RPMI8226 (cell line): ENCODE results near the gene TEAD4.

Experiments
- DNase-seq: peaks from one replicate; pipeline ENCODE4 v3.0.0-alpha.2; 2015

TEAD4 gene

DNA sequence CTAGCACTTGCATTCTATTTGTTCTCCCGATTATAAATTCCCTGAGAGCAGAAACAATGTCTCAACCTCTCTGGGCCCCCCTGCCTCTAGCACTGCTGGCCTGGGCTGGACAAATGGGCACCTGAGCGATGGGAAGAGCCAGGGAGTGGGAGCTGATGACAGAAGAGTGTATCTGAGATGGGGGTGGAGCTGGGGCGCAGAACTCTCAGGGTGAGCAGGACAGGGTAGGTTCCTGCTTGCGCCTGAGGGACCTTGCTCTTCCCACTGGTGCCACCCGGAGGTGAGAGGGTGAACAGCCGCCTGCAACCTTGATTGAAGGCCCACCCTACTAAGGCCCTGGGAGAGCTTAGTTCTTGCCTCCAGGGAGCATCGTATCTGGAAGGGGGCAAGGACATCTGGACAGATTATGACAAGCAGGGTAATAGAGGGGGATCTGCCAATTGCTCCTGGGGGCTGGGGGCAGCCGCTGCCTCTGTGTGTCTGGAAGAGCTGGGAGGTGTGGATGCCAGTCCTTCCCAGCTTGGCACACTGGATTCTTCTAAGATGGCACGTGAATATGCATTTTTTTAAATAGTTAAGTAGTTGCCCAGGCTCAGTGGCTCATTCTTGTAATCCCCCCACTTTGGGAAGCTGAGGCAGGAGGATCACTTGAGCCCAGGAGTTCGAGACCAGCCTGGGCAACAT lies 75.0 kb downstream of the TEAD4 start:
- DNase-seq: peak; percentile 44

DNA sequence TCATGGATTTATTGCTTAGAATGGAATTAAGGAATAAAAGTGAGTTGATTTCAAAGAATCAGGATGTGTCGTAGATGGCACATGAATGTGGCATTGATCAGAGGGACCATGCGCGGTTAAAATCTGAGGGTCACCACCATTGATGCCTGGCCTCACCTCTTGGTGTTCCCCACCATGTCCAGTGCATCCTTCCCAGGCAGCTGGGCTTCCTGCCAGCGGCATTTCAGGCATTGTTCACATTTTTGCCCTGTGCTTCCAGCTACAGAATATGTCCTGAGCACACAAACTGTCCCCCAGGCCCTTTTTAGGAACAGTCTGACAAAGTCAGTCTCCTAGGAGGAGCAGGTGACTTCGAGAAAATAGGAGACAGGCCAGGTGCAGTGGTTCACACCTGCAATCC lies 76.0 kb downstream of the TEAD4 start:
- no peak for DNase-seq

DNA sequence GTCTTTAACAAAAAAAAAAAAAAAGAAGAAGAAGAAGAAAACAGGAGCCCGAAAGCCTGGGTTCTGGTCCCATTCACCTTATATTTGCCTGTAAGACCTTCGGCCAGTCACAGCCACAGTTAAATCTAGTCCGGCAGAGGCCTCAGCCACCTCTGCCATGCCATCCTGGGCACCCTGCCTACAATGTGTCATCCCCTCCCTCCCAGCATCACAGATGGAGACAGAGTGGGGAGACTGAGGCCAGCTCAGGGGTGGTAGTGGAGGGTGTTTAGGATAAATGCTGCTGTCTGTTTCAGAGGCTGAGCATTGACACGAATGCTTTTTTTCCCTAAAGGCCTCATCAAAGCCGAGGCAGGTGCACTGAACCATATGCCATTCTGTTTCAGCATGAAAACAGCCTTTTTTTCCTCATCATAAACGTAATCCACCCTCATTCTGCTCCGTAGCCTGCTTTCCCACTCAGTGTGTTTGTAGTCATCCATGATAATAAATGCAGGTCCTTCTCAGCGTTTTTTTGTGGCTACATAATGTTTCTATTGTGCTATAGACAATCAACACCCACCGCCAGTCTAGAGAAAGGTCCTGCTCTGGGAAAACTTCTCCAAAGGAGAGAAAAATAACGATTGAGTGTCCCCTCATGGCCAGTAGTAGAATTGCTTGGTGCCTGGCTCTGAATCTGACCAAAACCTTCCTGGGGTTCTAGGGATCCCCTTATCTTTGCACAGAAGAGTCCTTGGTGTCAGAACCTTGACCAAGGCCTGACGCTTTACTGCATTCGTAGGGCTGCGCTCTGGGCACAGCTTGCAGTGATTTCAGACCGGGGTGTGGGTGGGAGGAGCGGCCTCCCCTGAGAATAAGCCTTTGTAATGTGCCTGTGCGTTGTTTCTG lies 76.9 kb downstream of the TEAD4 start:
- DNase-seq: no peak

DNA sequence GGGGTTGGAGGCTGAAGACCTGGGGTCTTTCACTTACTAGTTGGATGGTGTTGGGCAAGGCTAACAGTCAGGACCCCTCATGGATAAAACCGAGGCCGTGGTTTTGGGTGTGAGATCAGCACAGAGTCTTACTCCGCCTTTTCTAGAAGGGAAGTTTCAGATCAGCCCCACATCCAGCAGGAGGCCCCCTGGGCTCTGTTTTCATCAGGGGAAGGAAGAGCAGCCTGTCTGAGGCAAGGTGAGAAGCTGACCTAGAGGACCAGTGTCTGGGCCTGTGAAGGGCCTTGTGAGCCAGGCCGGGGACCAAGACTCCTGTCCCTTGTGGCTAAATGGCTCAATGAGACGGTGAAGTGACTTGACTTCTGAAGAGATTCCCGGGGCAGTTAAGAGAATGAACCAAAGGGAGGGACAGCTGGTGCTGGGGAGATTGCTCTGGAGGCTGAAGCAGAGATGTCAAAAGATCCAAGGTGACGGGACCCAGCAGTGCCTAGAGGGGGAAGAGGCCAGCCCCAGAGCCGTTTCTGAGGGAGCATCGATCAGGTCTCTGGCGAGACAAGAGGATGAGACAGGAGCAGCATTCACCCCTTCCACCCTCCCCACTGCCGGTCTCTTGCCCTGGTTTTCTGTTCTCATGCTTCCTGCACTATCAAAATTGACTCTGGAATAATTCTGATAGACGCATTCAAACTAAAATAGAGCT lies 77.9 kb downstream of the TEAD4 start:
- no peak for DNase-seq

DNA sequence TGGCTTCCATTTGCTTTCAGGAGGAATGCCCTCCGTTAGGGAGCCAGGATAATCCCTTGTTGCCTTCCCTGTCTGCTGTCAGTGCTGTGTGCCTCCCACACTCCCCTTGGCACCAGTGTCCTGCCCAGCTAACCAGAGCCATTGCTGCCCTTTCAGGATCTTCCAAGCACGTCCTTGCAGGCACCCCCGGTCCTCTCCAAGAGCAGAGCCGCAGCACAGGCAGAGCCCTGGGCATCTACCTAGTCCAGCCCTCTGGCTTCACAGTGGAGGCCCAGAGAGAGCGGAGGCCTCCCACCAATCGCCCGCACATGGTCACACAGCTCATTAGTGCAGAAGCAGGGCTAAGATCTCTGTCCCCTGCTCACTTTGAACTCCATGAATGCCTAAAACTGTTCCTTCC lies 79.0 kb downstream of the TEAD4 start:
- DNase-seq: no peak

DNA sequence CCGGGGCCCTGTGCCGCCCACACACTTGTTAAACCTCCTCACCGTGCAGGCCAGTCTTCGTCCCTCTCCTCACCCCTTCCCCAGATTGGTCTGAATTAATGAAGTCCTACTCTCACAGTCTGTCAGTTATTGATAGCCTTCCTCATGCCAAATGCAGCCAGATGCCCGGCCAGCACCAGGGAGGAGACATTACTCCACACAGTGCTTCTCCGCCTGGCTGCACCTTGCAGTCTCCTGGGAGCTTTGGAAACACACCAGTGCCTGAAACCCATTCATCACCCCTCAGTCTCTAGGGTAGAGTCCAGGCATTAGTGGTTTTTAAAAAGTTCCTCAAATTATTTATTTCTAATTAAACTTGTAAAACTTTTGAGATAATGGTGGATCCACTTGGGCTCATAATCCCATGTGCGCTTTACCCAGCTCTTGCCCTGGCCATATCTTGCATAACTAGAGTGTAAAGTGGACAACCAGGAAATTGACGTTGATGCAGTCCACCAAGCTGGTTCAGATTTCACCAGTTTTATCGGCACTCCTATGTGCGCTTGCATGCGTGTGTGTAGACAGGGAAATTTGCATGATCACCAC lies 79.8 kb downstream of the TEAD4 start:
- no peak for DNase-seq

DNA sequence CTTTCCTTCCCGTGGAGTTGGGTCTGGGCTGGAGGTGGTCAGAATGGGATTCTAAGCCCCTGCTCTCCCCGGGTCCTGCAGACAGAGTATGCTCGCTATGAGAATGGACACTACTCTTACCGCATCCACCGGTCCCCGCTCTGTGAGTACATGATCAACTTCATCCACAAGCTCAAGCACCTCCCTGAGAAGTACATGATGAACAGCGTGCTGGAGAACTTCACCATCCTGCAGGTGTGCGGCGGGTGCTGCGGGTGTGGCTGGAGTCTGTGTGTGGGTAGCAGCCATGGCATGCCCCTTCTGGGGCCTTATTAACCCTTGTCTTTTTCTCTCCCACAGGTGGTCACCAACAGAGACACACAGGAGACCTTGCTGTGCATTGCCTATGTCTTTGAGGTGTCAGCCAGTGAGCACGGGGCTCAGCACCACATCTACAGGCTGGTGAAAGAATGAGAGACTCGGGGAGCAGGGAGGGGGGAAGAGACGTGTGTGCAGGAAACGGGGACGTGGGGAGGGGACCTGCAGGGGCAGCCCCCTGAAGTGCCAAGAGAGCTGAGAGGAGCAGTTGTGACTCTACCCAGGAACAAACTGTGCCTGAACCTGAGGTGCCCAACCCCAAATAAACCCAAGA lies 80.9 kb downstream of the TEAD4 start:
- DNase-seq: no peak

DNA sequence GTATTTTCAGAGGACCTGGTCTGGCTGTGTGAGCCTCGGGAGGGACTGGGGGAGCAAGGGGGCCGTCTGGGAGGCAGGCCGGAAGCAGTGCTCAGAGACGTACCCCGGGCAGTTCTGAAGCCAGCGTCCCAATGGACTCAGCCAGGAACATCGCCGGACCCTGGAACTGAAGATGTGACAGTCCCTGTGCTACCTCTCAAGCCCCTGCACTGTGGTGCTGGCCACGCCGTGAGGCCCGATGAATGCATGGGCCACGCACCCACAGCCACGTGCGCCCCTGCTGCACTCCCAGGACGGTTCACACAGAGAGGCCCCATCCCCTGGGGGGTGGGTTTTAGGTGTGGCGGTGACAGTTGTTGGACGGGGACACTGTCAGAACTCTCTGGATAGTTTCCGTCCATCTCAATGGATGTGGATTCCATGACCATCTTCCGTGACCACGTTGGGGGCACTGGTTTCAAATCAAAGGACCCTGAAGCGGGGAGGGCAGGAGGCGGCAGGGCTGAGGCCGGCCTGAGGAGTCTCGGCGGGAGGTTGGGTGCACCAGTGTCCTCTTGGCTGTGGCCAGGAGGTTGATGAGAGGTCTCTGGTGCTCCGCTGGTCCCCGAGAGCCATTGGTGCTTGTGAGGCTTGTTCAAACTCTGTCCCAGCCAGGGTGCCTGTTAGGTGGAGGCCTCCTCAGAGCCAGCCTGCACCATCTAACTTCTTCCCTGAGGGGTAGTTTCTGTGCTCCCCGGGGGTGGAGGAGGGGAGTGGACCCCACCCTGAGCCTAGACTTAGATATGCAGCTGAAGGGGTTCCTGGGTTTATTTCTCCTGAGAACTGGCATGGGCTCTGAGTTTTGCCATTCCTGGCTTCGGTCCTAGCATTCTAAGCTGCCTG lies 81.7 kb downstream of the TEAD4 start:
- no peak for DNase-seq

DNA sequence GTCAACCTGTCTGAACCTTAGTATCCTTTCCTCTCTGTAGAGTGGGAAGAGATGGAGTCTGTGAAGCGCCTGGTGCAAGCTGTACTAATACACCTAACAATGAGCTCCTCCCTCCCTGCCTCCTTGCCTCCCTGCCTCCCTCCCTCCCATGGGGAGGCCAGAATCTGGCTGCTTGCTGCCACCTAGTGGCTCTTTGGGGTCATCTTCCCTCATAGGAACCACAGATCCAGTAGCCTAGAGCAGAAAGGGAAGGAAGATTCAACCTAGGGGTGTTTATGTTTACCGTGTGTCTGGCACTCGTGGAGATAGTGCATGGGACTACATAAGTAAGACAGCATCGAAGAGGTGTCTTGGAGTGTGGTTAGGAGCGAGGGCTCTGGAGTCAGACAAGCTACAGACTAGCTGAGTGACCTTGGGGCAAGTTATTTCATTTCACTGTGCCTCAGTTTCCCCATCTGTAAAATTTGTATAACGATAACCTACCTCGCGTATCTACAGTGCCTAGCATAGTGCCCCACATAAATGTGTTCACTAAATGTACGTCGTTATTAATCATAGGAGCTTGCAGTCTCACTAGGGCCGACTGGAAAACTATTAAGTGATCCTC lies 82.5 kb downstream of the TEAD4 start:
- DNase-seq: peak; percentile 83

DNA sequence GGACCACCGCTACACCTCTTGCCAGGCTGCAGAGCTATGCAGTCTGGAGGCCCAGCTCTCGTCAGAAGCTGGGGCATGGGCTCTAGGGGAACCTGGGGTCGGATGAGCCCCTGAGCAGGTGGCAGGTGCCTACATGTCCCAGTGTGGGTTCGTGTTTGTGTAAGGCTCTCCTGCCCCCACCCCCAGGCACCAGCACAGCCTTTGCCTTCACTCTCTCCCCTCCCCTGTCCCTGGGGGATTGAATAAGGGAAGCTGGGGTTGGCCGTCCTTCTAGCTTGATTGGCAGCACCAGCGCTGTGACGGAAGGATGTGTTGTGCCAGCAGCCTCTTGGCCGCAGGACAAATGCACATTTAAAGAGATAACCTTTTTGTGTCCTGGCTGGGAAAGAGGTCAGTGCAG lies 83.2 kb downstream of the TEAD4 start:
- no peak for DNase-seq

DNA sequence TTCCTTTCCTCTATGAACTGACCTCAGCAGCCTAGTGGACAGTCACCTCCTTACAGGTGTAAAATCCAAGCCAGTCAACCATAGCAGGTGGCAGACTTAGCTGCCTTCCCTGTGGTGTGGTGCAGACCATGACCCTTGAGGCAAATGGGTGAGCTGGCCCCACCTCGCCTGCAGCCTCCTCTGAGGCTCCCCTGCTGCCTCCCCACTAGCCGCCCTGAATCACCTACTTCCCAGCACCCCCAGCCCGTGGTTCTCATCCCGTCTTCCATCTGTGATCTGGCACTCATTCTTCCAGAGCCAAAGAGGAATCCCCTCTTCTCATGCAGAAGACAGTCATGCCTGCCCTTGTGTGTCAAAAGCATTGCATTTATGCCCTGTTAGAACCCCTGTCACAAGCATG lies 83.6 kb downstream of the TEAD4 start:
- no peak for DNase-seq

DNA sequence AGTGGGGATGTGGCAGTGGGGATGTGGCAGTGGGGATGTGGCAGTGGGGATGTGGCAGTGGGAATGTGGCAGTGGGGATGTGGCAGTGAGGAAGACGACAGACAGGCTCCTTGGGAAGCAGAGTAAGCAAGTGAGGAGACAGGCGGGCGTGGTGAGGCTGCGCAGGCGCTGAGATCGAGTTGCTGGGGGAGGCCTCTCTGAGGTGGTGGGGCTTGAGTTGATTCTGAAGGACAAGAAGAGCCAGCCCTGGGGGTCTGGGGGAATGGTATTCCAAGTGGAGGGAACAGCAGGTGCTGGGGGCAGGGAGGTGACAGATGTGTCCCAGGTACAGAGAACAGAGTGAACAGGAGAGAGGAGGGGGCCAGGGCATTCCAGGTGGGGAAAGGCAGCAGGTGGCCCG lies 84.2 kb downstream of the TEAD4 start:
- DNase-seq: no peak

DNA sequence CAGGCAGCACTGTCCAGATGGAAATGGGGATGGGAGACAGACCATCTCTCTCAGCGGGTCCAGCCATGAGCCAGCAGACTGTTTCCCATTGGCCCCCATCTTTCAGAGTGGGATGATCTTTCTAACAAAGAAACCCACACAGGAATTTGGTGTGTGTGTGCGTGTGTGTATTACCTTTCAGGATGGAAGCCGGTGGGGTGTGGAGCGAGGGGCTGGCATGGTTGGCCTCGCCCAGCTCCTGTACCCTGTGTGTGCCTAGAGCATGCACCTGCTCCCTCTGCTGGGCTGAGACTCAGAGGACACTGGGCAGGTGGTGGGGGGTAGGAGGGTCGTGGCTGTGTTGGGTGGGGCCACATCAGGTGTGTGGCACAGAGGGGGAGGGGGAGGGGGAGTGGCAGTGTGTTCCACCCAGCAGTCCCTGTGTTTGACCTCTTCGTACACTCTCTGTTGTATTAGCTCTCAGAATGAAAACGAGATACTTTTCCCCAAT lies 85.0 kb downstream of the TEAD4 start:
- DNase-seq: no peak

DNA sequence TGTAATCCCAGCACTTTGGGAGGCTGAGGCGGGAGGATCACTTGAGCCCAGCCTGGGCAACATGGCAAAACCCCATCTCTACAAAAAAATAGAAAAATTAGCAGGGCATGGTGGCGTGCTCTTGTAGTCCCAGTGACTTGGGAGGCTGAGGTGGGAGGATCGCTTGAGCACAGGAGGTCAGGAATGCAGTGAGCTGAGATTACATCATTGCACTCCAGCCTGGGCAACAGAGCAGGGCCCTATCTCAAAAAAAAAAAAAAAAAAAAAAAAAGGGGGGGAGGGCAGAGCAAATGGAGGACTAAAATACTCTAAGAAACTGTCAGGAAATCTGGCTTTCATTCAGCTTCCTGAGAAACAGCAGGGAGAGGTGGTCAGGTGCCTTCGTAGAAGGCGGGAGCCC lies 86.3 kb downstream of the TEAD4 start:
- DNase-seq: no peak

DNA sequence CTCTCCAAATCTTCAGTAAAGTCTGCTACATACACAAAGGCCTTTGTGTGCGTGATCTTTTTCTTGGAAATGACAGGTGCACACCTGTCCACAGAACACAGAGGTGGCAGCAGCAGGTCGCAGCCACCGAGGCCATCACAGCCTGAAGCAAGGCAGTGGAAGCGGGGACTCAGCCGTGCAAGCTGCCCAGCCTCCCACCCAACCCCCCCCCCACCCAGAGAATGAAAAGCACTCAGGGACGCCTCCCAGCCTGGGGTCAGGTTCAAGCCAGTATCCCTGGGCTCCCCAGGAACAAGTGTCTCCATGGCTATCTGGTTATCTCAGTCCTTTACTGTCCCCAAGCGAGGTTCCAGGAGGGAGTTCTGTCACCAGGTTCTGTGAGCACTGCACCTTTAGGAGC lies 86.8 kb downstream of the TEAD4 start:
- no peak for DNase-seq

DNA sequence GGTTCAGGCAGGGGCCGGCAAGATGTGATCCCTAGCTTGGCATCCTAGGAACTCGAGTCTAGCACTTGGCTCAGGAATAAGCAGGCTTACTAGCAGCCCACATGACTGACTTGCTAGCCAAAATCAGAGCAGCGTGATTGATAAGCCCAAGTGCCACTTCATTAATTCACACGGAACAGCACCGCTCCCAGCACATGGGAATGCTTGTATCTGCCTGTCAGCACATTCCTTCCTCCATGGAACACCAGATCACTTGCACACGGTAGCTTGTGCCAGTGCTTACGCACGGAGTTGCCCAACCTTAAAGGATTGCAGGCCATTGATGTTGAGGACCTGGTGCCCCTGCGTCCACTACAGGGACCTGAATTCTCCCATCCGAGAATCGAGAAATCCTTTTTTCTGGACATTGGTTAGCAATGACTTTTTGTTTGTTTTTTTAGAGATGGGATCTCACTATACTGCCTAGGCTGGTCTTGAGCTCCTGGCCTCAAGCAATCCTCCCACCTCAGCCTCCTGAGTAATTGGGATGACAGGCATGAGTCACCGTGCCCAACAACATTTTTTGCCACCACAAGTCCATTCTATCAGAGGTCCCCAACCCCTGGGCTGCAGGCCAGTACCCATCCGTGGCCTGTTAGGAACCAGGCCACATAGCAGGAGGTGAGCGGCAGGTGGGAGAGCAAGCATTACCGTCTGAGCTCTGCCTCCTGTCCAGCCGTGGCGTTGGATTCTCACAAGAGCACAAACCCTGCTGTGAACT lies 87.4 kb downstream of the TEAD4 start:
- no peak for DNase-seq

DNA sequence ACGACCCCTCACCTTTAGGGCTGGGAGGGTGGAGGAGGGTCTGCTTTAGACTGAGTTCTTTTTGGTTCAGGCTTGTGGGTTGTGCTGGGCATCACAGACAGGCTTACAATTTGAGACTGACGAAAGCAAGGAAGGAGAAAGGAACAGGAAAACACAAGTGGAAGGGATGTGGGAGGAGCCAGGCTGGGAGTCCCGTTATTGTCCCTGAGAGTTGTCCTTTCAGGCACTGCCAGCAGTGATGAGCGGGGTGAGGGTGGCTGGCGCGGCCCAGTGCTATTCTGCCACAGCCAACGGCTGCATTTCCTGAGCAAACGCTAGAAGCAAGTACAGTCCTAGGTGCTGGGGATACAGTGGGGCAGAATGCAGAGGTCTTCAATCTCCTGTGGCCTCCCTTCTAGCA lies 88.8 kb downstream of the TEAD4 start:
- no peak for DNase-seq

DNA sequence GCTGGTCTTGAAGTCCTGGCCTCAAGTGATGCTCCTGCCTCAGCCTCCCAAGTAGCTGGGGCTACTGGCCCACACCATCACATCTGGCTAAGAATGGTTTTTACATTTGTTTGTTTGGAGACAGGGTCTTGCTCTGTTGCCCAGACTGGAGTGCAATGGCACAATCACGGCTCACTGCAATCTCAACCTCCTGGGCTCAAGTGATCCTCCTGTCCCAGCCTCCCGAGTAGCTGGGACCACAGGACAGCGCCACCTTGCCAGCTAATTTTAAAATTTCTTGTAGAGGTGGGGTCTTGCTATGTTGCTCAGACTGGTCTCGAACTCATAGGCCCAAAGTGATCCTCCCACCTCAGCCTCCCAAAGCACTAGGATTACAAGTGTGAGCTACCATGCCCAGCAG lies 89.3 kb downstream of the TEAD4 start:
- no peak for DNase-seq

DNA sequence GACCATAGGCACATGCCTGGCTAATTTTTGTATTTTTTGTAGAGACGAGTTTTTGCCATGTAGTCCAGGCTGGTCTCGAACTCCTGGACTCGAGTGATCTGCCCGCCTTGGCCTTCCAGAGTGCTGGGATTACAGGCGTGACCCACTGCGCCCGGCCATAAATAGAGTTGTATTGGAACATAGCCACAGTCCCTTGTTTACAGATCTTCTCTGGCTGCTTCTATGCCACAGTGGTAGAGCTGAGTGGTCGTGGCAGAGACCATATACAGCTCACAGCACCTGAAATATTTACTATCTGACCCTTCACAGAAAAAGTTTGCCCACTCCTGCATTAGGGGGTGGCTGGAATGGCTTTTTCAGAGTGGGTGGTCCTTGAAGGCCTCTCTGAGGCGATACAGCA lies 90.0 kb downstream of the TEAD4 start:
- no peak for DNase-seq

DNA sequence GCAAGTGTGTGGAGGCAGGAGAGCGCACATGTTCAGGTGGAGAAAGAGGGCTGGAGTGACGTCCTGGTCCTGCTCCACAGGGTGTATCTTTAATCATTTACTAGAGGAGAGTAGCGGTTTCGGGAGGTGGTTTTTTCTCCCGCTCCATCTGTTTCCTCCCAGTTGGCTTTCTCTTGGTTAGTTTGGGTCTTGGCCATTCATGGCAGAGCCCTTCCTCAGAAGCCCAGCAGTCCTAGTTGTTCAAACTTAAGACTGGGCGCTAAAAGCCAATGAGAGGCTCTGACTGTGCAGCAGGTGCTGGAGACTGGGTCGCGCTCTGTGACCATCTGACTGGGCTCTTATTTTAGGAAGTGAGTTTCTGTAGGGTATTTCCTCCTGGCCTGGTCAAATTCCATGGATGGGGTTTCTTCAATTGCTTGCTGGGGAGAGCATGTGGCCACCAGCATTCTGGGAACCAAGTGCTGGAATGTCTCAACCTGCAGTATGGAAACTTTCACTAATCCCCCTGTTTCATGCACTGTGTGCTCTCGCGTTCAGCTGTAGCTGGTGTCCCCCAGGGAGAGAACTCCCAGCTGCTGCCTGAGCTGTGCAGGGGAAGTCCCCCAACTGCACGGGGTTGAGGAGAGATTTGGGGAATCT lies 90.5 kb downstream of the TEAD4 start:
- DNase-seq: no peak
